ENCODE measurements around the gene ENPP3. TPM values are rescaled to one million over a fixed set of nuclear protein-coding genes. Genes with fewer than 3 reads are reported as not detected.

The ENPP3 gene
- polyA plus RNA-seq, 1 of the 3 experiments (the other 2 are of a cell fraction): not detected

DNA sequence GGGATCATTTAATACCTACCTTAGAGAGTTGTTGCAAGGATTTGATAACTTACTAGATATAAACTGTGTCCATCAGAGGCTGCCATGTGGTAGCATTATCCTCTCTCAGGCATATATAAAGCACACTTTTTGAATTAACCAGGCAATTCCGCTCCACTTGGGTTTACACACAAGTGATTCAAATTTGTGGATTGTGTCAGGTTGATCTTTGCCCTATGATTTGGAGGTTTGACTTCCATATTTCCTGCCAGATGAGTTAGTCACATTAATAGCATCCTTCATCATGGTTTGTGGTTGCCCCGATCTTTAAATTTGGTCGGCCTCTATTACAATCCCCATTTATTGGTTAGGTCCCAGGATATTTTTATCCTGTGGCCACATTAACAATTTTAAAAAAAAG is 118.5 kb downstream of the ENPP3 start (continued):
- TF ChIP-seq ELF1 (IDR thresholded peaks at IDR 0.05) (no peak), GATA2 (CRISPR knock-in tag; IDR thresholded peaks at IDR 0.05) (no peak), RAD21 (IDR thresholded peaks at IDR 0.05; ENCODE audit: low read length) (no peak)
- TF ChIP-seq, protein P1, sequence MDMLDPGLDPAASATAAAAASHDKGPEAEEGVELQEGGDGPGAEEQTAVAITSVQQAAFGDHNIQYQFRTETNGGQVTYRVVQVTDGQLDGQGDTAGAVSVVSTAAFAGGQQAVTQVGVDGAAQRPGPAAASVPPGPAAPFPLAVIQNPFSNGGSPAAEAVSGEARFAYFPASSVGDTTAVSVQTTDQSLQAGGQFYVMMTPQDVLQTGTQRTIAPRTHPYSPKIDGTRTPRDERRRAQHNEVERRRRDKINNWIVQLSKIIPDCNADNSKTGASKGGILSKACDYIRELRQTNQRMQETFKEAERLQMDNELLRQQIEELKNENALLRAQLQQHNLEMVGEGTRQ (IDR thresholded peaks at IDR 0.05; ENCODE audit: borderline replicate concordance, low read depth, low read length): no peak
- TF ChIP-seq, protein P2, sequence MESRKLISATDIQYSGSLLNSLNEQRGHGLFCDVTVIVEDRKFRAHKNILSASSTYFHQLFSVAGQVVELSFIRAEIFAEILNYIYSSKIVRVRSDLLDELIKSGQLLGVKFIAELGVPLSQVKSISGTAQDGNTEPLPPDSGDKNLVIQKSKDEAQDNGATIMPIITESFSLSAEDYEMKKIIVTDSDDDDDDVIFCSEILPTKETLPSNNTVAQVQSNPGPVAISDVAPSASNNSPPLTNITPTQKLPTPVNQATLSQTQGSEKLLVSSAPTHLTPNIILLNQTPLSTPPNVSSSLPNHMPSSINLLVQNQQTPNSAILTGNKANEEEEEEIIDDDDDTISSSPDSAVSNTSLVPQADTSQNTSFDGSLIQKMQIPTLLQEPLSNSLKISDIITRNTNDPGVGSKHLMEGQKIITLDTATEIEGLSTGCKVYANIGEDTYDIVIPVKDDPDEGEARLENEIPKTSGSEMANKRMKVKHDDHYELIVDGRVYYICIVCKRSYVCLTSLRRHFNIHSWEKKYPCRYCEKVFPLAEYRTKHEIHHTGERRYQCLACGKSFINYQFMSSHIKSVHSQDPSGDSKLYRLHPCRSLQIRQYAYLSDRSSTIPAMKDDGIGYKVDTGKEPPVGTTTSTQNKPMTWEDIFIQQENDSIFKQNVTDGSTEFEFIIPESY (IDR thresholded peaks at IDR 0.05; ENCODE audit: borderline replicate concordance, low read depth): no peak

DNA sequence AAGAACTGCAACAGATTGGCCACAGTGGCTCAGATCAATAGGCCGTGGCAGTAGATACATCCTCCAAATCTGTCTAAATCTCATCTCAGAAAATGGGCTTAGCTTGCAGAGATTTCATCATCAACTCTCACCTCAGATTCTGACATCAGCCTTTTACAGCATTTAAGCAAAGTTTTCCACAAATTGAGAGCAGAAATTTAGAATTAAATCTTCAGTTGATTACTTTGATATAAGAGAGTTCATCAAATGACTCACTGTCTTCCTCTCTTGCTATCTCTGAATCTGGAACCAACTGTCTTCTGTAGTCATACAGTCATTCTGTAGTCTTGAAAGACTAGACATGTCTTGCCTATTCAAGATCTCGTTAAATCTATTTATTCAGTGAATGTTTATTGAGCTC is 118.9 kb downstream of the ENPP3 start:
- no peak overlapping the region for H3K27ac ChIP-seq (ENCODE audit: low read depth in 2 of 2, low read length in 1 of 2)
- no peak overlapping the region for H2AFZ ChIP-seq (ENCODE audit: low read depth)
- ChIA-PET CTCF (no interaction called here), POLR2A (no interaction called here)
- H3K9ac ChIP-seq: no peak overlapping the region
- H3K9me2 ChIP-seq: no peaks in the 10 kb centered on the region
- TF ChIP-seq MXI1 (IDR thresholded peaks at IDR 0.05; ENCODE audit: low read depth, low read length): no peak
- no peak for TF ChIP-seq GABPA (IDR thresholded peaks at IDR 0.05; ENCODE audit: low read depth)
- no peak for TF ChIP-seq POLR2AphosphoS5 (IDR thresholded peaks at IDR 0.05; ENCODE audit: low read depth, low read length)
- TF ChIP-seq MEF2A (IDR thresholded peaks at IDR 0.05; ENCODE audit: borderline replicate concordance, low read depth): no peak
- no peak for TF ChIP-seq FOXM1 (IDR thresholded peaks at IDR 0.05; ENCODE audit: low read depth)
- no peak for TF ChIP-seq ELF1 (IDR thresholded peaks at IDR 0.05)
- no peak for TF ChIP-seq FOXJ3 (CRISPR knock-in tag; IDR thresholded peaks at IDR 0.05)
- no peaks in the 10 kb centered on the region for H4K20me1 ChIP-seq (ENCODE audit: insufficient read depth)
- peaks cover 10% of the 10 kb centered on the region for H3K27me3 ChIP-seq (ENCODE audit: insufficient read depth)
- H3K4me3 ChIP-seq (ENCODE audit: low read depth in 2 of 2, low read length in 1 of 2): no peak overlapping the region
- no peaks in the 10 kb centered on the region for H3K36me3 ChIP-seq (replicated peaks in 1 of 2; ENCODE audit: control insufficient read depth in 1 of 2, insufficient read depth in 2 of 2, low read length in 1 of 2)
- no peaks in the 10 kb centered on the region for H3K4me1 ChIP-seq (ENCODE audit: control insufficient read depth in 1 of 2, insufficient read depth in 2 of 2, low read depth in 1 of 2, low read length in 1 of 2)
- H3K4me2 ChIP-seq: no peak overlapping the region
- no peaks in the 10 kb centered on the region for H3F3A ChIP-seq (replicated peaks; ENCODE audit: insufficient read depth)
- no peaks in the 10 kb centered on the region for H3K79me2 ChIP-seq (ENCODE audit: insufficient read depth)
- 14% methylated on average over 2 of the region's 2 CpGs for WGBS (ENCODE audit: low lambda C conversion rate)
- DNase-seq: no peak
- H3K9me3 ChIP-seq: 0 out of 2 replicates have a peak, but pooled peaks cover 4% of the 10 kb centered on the region

DNA sequence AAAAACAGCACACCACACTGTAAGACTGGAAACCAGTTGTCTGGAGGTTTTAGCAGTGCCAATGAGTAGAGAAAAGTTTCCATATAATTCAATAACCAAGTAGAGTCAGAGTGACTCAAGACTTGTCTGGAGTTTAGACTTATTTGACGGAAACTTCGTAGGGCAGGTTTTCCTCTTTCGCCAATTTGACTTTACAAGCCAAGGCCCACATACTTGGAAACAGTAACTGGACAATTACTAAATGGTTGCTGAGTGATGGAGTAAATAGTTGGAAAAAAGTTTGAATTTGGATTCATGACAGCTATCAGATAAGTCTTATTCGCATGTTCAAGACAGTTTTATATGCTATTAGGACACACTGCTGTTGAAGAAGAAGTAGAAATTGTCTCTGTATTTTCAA is 121.8 kb downstream of the ENPP3 start:
- peaks cover 10% of the 10 kb centered on the region for H3K27me3 ChIP-seq (ENCODE audit: insufficient read depth)
- H4K20me1 ChIP-seq (ENCODE audit: insufficient read depth): no peaks in the 10 kb centered on the region
- no peaks in the 10 kb centered on the region for H3K79me2 ChIP-seq (ENCODE audit: insufficient read depth)
- no peak for DNase-seq
- H3K9me2 ChIP-seq: no peaks in the 10 kb centered on the region
- no peak overlapping the region for H3K27ac ChIP-seq (ENCODE audit: low read depth in 2 of 2, low read length in 1 of 2)
- no peak overlapping the region for H3K4me2 ChIP-seq
- H3K4me1 ChIP-seq (ENCODE audit: control insufficient read depth in 1 of 2, insufficient read depth in 2 of 2, low read depth in 1 of 2, low read length in 1 of 2): no peaks in the 10 kb centered on the region; a peak in 1 of 4 replicates
- no peaks in the 10 kb centered on the region for H3K36me3 ChIP-seq (replicated peaks in 1 of 2; ENCODE audit: control insufficient read depth in 1 of 2, insufficient read depth in 2 of 2, low read length in 1 of 2)
- no peak overlapping the region for H3K4me3 ChIP-seq (ENCODE audit: low read depth in 2 of 2, low read length in 1 of 2)
- CTCF ChIA-PET: no interaction called here
- no peak overlapping the region for H3K9ac ChIP-seq
- no peaks in the 10 kb centered on the region for H3F3A ChIP-seq (replicated peaks; ENCODE audit: insufficient read depth)
- POLR2A ChIA-PET: no interaction called here
- 0 out of 2 replicates have a peak, but pooled peaks cover 4% of the 10 kb centered on the region for H3K9me3 ChIP-seq
- H2AFZ ChIP-seq (ENCODE audit: low read depth): no peak overlapping the region
- 40% methylated on average over 4 of the region's 4 CpGs for WGBS (ENCODE audit: low lambda C conversion rate)
- TF ChIP-seq FOXJ3 (CRISPR knock-in tag; IDR thresholded peaks at IDR 0.05): no peak
- no peak for TF ChIP-seq ELF1 (IDR thresholded peaks at IDR 0.05)
- TF ChIP-seq, protein P3, sequence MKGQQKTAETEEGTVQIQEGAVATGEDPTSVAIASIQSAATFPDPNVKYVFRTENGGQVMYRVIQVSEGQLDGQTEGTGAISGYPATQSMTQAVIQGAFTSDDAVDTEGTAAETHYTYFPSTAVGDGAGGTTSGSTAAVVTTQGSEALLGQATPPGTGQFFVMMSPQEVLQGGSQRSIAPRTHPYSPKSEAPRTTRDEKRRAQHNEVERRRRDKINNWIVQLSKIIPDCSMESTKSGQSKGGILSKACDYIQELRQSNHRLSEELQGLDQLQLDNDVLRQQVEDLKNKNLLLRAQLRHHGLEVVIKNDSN (IDR thresholded peaks at IDR 0.05; ENCODE audit: borderline replicate concordance, low read depth): no peak
- TF ChIP-seq NFIC (IDR thresholded peaks at IDR 0.05; ENCODE audit: borderline replicate concordance): no peak
- no peak for TF ChIP-seq RFX5 (IDR thresholded peaks at IDR 0.05; ENCODE audit: low read length)
- TF ChIP-seq TEAD4 (IDR thresholded peaks at IDR 0.05; ENCODE audit: borderline replicate concordance, insufficient read depth): no peak
- TF ChIP-seq CHD2 (IDR thresholded peaks at IDR 0.05; ENCODE audit: low read length, partially characterized antibody): no peak
- TF ChIP-seq, protein P1 (IDR thresholded peaks at IDR 0.05; ENCODE audit: borderline replicate concordance, low read depth, low read length): no peak
- TF ChIP-seq, protein P4, sequence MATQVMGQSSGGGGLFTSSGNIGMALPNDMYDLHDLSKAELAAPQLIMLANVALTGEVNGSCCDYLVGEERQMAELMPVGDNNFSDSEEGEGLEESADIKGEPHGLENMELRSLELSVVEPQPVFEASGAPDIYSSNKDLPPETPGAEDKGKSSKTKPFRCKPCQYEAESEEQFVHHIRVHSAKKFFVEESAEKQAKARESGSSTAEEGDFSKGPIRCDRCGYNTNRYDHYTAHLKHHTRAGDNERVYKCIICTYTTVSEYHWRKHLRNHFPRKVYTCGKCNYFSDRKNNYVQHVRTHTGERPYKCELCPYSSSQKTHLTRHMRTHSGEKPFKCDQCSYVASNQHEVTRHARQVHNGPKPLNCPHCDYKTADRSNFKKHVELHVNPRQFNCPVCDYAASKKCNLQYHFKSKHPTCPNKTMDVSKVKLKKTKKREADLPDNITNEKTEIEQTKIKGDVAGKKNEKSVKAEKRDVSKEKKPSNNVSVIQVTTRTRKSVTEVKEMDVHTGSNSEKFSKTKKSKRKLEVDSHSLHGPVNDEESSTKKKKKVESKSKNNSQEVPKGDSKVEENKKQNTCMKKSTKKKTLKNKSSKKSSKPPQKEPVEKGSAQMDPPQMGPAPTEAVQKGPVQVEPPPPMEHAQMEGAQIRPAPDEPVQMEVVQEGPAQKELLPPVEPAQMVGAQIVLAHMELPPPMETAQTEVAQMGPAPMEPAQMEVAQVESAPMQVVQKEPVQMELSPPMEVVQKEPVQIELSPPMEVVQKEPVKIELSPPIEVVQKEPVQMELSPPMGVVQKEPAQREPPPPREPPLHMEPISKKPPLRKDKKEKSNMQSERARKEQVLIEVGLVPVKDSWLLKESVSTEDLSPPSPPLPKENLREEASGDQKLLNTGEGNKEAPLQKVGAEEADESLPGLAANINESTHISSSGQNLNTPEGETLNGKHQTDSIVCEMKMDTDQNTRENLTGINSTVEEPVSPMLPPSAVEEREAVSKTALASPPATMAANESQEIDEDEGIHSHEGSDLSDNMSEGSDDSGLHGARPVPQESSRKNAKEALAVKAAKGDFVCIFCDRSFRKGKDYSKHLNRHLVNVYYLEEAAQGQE (IDR thresholded peaks at IDR 0.05; ENCODE audit: low read depth, low read length): no peak
- no peak for TF ChIP-seq RXRA (IDR thresholded peaks at IDR 0.05; ENCODE audit: borderline replicate concordance, low read depth)
